ENCODE results near the gene SDF4. TPM values are rescaled to one million over a fixed set of nuclear protein-coding genes. Genes with fewer than 3 reads are reported as not detected.

The SDF4 gene
- total and polyA plus RNA-seq, 2 of the 8 experiments (the other 6 are each of a cell fraction or from before 2014, with no cell fraction given) = 45.5 to 75.6 TPM

DNA sequence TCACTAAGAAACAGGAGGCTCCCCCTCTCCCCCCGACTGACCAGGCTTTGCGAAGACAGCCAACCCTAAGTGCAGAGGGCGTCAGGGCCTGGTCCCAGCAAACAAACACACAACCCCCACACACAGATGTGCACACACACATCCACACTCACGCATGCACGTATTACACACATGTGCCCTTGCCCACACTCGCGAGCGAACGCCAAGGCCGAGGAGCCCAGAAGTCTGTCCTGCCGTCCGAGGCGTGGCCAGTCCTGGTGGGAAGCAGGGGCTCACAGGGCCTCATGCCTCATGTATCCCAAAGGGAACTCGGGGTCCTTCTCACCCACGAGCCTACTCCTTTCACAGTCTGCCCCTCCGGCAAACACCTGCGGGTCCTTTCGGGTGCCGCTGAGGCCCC lies 2.0 kb downstream of the SDF4 start (continued):
- TF ChIP-seq, protein P1, sequence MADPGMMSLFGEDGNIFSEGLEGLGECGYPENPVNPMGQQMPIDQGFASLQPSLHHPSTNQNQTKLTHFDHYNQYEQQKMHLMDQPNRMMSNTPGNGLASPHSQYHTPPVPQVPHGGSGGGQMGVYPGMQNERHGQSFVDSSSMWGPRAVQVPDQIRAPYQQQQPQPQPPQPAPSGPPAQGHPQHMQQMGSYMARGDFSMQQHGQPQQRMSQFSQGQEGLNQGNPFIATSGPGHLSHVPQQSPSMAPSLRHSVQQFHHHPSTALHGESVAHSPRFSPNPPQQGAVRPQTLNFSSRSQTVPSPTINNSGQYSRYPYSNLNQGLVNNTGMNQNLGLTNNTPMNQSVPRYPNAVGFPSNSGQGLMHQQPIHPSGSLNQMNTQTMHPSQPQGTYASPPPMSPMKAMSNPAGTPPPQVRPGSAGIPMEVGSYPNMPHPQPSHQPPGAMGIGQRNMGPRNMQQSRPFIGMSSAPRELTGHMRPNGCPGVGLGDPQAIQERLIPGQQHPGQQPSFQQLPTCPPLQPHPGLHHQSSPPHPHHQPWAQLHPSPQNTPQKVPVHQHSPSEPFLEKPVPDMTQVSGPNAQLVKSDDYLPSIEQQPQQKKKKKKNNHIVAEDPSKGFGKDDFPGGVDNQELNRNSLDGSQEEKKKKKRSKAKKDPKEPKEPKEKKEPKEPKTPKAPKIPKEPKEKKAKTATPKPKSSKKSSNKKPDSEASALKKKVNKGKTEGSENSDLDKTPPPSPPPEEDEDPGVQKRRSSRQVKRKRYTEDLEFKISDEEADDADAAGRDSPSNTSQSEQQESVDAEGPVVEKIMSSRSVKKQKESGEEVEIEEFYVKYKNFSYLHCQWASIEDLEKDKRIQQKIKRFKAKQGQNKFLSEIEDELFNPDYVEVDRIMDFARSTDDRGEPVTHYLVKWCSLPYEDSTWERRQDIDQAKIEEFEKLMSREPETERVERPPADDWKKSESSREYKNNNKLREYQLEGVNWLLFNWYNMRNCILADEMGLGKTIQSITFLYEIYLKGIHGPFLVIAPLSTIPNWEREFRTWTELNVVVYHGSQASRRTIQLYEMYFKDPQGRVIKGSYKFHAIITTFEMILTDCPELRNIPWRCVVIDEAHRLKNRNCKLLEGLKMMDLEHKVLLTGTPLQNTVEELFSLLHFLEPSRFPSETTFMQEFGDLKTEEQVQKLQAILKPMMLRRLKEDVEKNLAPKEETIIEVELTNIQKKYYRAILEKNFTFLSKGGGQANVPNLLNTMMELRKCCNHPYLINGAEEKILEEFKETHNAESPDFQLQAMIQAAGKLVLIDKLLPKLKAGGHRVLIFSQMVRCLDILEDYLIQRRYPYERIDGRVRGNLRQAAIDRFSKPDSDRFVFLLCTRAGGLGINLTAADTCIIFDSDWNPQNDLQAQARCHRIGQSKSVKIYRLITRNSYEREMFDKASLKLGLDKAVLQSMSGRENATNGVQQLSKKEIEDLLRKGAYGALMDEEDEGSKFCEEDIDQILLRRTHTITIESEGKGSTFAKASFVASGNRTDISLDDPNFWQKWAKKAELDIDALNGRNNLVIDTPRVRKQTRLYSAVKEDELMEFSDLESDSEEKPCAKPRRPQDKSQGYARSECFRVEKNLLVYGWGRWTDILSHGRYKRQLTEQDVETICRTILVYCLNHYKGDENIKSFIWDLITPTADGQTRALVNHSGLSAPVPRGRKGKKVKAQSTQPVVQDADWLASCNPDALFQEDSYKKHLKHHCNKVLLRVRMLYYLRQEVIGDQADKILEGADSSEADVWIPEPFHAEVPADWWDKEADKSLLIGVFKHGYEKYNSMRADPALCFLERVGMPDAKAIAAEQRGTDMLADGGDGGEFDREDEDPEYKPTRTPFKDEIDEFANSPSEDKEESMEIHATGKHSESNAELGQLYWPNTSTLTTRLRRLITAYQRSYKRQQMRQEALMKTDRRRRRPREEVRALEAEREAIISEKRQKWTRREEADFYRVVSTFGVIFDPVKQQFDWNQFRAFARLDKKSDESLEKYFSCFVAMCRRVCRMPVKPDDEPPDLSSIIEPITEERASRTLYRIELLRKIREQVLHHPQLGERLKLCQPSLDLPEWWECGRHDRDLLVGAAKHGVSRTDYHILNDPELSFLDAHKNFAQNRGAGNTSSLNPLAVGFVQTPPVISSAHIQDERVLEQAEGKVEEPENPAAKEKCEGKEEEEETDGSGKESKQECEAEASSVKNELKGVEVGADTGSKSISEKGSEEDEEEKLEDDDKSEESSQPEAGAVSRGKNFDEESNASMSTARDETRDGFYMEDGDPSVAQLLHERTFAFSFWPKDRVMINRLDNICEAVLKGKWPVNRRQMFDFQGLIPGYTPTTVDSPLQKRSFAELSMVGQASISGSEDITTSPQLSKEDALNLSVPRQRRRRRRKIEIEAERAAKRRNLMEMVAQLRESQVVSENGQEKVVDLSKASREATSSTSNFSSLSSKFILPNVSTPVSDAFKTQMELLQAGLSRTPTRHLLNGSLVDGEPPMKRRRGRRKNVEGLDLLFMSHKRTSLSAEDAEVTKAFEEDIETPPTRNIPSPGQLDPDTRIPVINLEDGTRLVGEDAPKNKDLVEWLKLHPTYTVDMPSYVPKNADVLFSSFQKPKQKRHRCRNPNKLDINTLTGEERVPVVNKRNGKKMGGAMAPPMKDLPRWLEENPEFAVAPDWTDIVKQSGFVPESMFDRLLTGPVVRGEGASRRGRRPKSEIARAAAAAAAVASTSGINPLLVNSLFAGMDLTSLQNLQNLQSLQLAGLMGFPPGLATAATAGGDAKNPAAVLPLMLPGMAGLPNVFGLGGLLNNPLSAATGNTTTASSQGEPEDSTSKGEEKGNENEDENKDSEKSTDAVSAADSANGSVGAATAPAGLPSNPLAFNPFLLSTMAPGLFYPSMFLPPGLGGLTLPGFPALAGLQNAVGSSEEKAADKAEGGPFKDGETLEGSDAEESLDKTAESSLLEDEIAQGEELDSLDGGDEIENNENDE (IDR thresholded peaks at IDR 0.05; ENCODE audit: insufficient replicate concordance, low read length) = no peak
- TF ChIP-seq SP2 (IDR thresholded peaks at IDR 0.05; ENCODE audit: low read length) (no peak), PHF8 (conservative IDR thresholded peaks at IDR 0.05; ENCODE audit: low read depth, low read length) (no peak), TAF1 (IDR thresholded peaks at IDR 0.05; ENCODE audit: low read depth, low read length) (no peak), YY1 (IDR thresholded peaks at IDR 0.05; ENCODE audit: low read depth, low read length) (no peak), KDM5A (IDR thresholded peaks at IDR 0.05; ENCODE audit: low read length) (no peak), MAFK (IDR thresholded peaks at IDR 0.05; ENCODE audit: low read depth, low read length) (no peak), KDM1A (IDR thresholded peaks at IDR 0.05; ENCODE audit: borderline replicate concordance, low read length) (no peak), CHD1 (IDR thresholded peaks at IDR 0.05; ENCODE audit: low read depth, low read length) (no peak), SIN3A (conservative IDR thresholded peaks at IDR 0.05 in 1 of 2, IDR thresholded peaks at IDR 0.05 in 1 of 2; ENCODE audit: low read depth in 1 of 2, low read length in 2 of 2) (no peak), ATF2 (IDR thresholded peaks at IDR 0.05; ENCODE audit: low read length) (no peak)

Data from H1 (cell line).